Activated CD8-positive, alpha-beta T cell treated with anti-CD3 and anti-CD28 coated beads for 36 hours (primary cell): Measurements from ENCODE around the gene TWF2. TPM values are rescaled to one million over a fixed set of nuclear protein-coding genes. Genes with fewer than 3 reads are reported as not detected.
"Not testable (repeated sequence)": the region's sequence is repeated elsewhere in the genome, so short reads cannot be mapped to it uniquely, and the experiment has no call there.

Source experiments
- ATAC-seq: fragments of 200-7000 bp; cut with Tn5 transposase; one replicate; pipeline ENCODE4 v1.10.0; 2021; ENCODE audit warnings: mild to moderate bottlenecking, moderate library complexity
- CTCF ChIA-PET: fragments of 350-600 bp; sonication (Branson Sonifier 250); formaldehyde crosslinking; loops from one replicate; lab custom pipeline; 2021; ENCODE audit warnings: antibody characterized with exemption; lab: Charles Lee
- POLR2A ChIA-PET: fragments of 350-600 bp; sonication (Branson Sonifier 250); formaldehyde crosslinking; loops from one replicate; lab custom pipeline; 2021; ENCODE audit warnings: antibody characterized with exemption; lab: Charles Lee
- DNase-seq: peaks from one replicate; pipeline ENCODE4 v3.0.0-alpha.2; 2020
- H3K27ac Mint-ChIP-seq: one replicate; pipeline ENCODE4 v1.8.0; 2021; ENCODE audit warnings: mild to moderate bottlenecking, mixed read lengths
- H3K27me3 Mint-ChIP-seq: one replicate; pipeline ENCODE4 v1.8.0; 2021; ENCODE audit warnings: mixed read lengths
- H3K36me3 Mint-ChIP-seq: one replicate; pipeline ENCODE4 v1.8.0; 2021; ENCODE audit warnings: low read depth, mixed read lengths
- H3K4me1 Mint-ChIP-seq: one replicate; pipeline ENCODE4 v1.8.0; 2021; ENCODE audit warnings: low read depth, mixed read lengths
- H3K4me3 Mint-ChIP-seq: one replicate; pipeline ENCODE4 v1.8.0; 2021; ENCODE audit warnings: mild to moderate bottlenecking, moderate library complexity, mixed read lengths
- H3K9me3 Mint-ChIP-seq: one replicate; pipeline ENCODE4 v1.8.0; 2021; ENCODE audit warnings: mixed read lengths
- CTCF ChIP-seq: fragments of 200-600 bp; IDR thresholded peaks from one replicate; pipeline ENCODE4 v1.8.0; 2022; ENCODE audit warnings: antibody characterized with exemption, mild to moderate bottlenecking
- intact Hi-C: fragments of 100-400 bp; cut with micrococcal nuclease; formaldehyde crosslinking; loops from one replicate; pipeline ENCODE4 v1.10.0; 2022
- total RNA-seq, 2 experiments: library from RNA; stranded (reverse); gene quantifications; one replicate each; pipeline ENCODE4 v1.2.3, GENCODE V29; 2021

The TWF2 gene
- 100 to 1,000 TPM; 137 TPM for total RNA-seq

GRCh38 chr3:52238761-52239701 is at the start of gene TWF2:
Gene TWF2 (minus strand): TSS chr3:52239158. CDS start chr3:52239016, 142 bp downstream.
- peak; percentile 74 for ATAC-seq
- Mint-ChIP-seq H3K4me3 (peak within 1 kb of the TSS; percentile 99), H3K9me3 (peaks cover 4% of the 10 kb centered on the region), H3K4me1 (peaks cover 67% of the 10 kb centered on the region), H3K36me3 (peaks cover 57% of the 10 kb centered on the region), H3K27ac (peak within 1 kb of the TSS; percentile 97), H3K27me3 (no peaks in the 10 kb centered on the region)
- DNase-seq, result peak; percentile 91
- CTCF ChIA-PET, result interaction anchor here (0.7 to 10.8 kb wide), 11 partner anchors 7 to 238 kb away, joined by 3 to 198 read pairs (median 5); partner anchors contain the start of genes TLR9 and WDR82
- intact Hi-C loops, result loop anchor here (2.0 kb wide), 1 partner anchor 40 kb away; the partner anchor contains the start of gene WDR82
- TF ChIP-seq CTCF, result peak; percentile 30
- POLR2A ChIA-PET, result interaction anchor here (0.6 to 33.3 kb wide), 10 partner anchors 8 to 247 kb away, joined by 3 to 949 read pairs (median 6); partner anchors contain the start of genes GLYCTK, PPM1M, TLR9 and WDR82

GRCh38 chr3:52288674-52289073 is 49.7 kb upstream of the TWF2 start:
- ChIA-PET CTCF (interaction anchor here (1.1 to 18.7 kb wide), 5 partner anchors 49 to 68 kb away, joined by 5 to 264 read pairs (median 12); no protein-coding TSS in a partner anchor), POLR2A (interaction anchor here (0.6 to 31.0 kb wide), 8 partner anchors 9 to 308 kb away, joined by 3 to 949 read pairs (median 4); partner anchors contain the start of genes PPM1M, TLR9, TWF2 and WDR82)
- Mint-ChIP-seq H3K4me3 (peak overlapping the region; percentile 79), H3K27ac (peak overlapping the region; percentile 100), H3K4me1 (peaks cover 34% of the 10 kb centered on the region), H3K36me3 (peaks cover 16% of the 10 kb centered on the region), H3K9me3 (no peaks in the 10 kb centered on the region), H3K27me3 (no peaks in the 10 kb centered on the region)
- no peak for ATAC-seq
- intact Hi-C loops, result loop anchor here (2.0 kb wide), 1 partner anchor 50 kb away; no protein-coding TSS in a partner anchor
- TF ChIP-seq CTCF, result no peak
- no peak for DNase-seq

GRCh38 chr3:52286777-52287110 is 47.8 kb upstream of the TWF2 start:
- DNase-seq, result no peak
- no peak for ATAC-seq
- Mint-ChIP-seq H3K27ac (peak overlapping the region; percentile 100), H3K9me3 (no peaks in the 10 kb centered on the region), H3K4me3 (peak overlapping the region; percentile 79), H3K27me3 (no peaks in the 10 kb centered on the region), H3K36me3 (peaks cover 22% of the 10 kb centered on the region), H3K4me1 (peaks cover 51% of the 10 kb centered on the region)
- CTCF ChIA-PET, result interaction anchor here (1.2 to 18.7 kb wide), 5 partner anchors 10 to 66 kb away, joined by 5 to 264 read pairs (median 11); no protein-coding TSS in a partner anchor
- no peak for TF ChIP-seq CTCF
- intact Hi-C loops, result no loop called here
- POLR2A ChIA-PET, result interaction anchor here (1.1 to 31.0 kb wide), 3 partner anchors 9 to 52 kb away, joined by 3 to 949 read pairs (median 42); partner anchors contain the start of genes PPM1M, TLR9, TWF2 and WDR82

GRCh38 chr3:52284051-52284450 is 45.1 kb upstream of the TWF2 start:
- H3K27ac Mint-ChIP-seq, result peak overlapping the region; percentile 85
- CTCF ChIA-PET, result interaction anchor here (1.3 to 18.7 kb wide), 6 partner anchors 44 to 64 kb away, joined by 5 to 264 read pairs (median 12); partner anchors contain the start of gene TWF2
- DNase-seq, H3K9me3 Mint-ChIP-seq, H3K27me3 Mint-ChIP-seq, H3K4me3 Mint-ChIP-seq, ATAC-seq, intact Hi-C loops: not testable (repeated sequence)
- POLR2A ChIA-PET, result interaction anchor here (1.0 to 31.0 kb wide), 5 partner anchors 14 to 290 kb away, joined by 3 to 949 read pairs (median 4); partner anchors contain the start of genes PPM1M, TLR9 and TWF2
- H3K4me1 Mint-ChIP-seq, result peaks cover 62% of the 10 kb centered on the region
- H3K36me3 Mint-ChIP-seq, result peaks cover 30% of the 10 kb centered on the region

- H3K4me3 Mint-ChIP-seq, result no peak overlapping the region
These were observed 44.3 kb upstream of the TWF2 start for GRCh38 chr3:52283306-52283705.

More at GRCh38 chr3:52283306-52283705, 44.3 kb upstream of the TWF2 start:
- intact Hi-C loops, result no loop called here
- H3K27me3 Mint-ChIP-seq, result no peaks in the 10 kb centered on the region
- POLR2A ChIA-PET, result interaction anchor here (1.0 to 31.0 kb wide), 5 partner anchors 14 to 289 kb away, joined by 3 to 949 read pairs (median 4); partner anchors contain the start of genes PPM1M, TLR9 and TWF2
- CTCF ChIA-PET, result interaction anchor here (1.6 to 18.7 kb wide), 6 partner anchors 12 to 63 kb away, joined by 5 to 264 read pairs (median 14); partner anchors contain the start of gene TWF2
- H3K9me3 Mint-ChIP-seq, result no peaks in the 10 kb centered on the region
- no peak for ATAC-seq
- peaks cover 56% of the 10 kb centered on the region for H3K4me1 Mint-ChIP-seq
- peak overlapping the region; percentile 85 for H3K27ac Mint-ChIP-seq
- TF ChIP-seq CTCF, result no peak
- no peak for DNase-seq
- peaks cover 31% of the 10 kb centered on the region for H3K36me3 Mint-ChIP-seq
